GM20000 (cell line): ENCODE results near the gene KANK3.
"Not testable (repeated sequence)": the region's sequence is repeated elsewhere in the genome, so short reads cannot be mapped to it uniquely, and the experiment has no call there.

Experiments used
- DNase-seq: peaks from one replicate; pipeline ENCODE4 v3.0.0; 2012; ENCODE audit warnings: low spot score
- CTCF ChIP-seq: IDR thresholded peaks from 2 replicates; pipeline ENCODE4 v1.5.1; 2012; ENCODE audit warnings: mild to moderate bottlenecking, control low read depth; ENCODE audit errors: extremely low read depth, missing control alignments

KANK3 gene

GRCh38 chr19:8387688-8388611 lies 44.9 kb upstream of the KANK3 start:
- no peak for TF ChIP-seq CTCF
- DNase-seq, result no peak

- no peak for DNase-seq
- no peak for TF ChIP-seq CTCF
Measured at GRCh38 chr19:8386990-8387389, 43.9 kb upstream of the KANK3 start.

GRCh38 chr19:8386419-8386818 lies 43.4 kb upstream of the KANK3 start:
- not testable (repeated sequence) for DNase-seq

GRCh38 chr19:8385566-8385965 lies 42.5 kb upstream of the KANK3 start:
- not testable (repeated sequence) for DNase-seq

- not testable (repeated sequence) for DNase-seq
Measured at GRCh38 chr19:8385103-8385502, 42.0 kb upstream of the KANK3 start.

GRCh38 chr19:8384569-8384968 lies 41.5 kb upstream of the KANK3 start:
- DNase-seq, result not testable (repeated sequence)

GRCh38 chr19:8379156-8379891 lies 36.3 kb upstream of the KANK3 start:
- not testable (repeated sequence) for DNase-seq

- no peak for TF ChIP-seq CTCF
- peak; percentile 7 for DNase-seq
Measured at GRCh38 chr19:8377598-8377997, 34.5 kb upstream of the KANK3 start.

- not testable (repeated sequence) for DNase-seq
Measured at GRCh38 chr19:8376373-8376974, 33.4 kb upstream of the KANK3 start.

- not testable (repeated sequence) for DNase-seq
Measured at GRCh38 chr19:8375766-8376165, 32.7 kb upstream of the KANK3 start.
